Left colon (tissue), 2 donors: ENCODE data around the gene EHD1. TPM values are rescaled to one million over a fixed set of nuclear protein-coding genes. Genes with fewer than 3 reads are reported as not detected.

Source experiments
- ATAC-seq: fragments of 200-7000 bp; cut with Tn5 transposase; one replicate; pipeline ENCODE4 v1.9.1; 2020; ENCODE audit warnings: mild to moderate bottlenecking, moderate library complexity
- DNase-seq, 2 donors: peaks; one replicate each; pipeline ENCODE4 v3.0.0-alpha.2; 2020
- intact Hi-C, 2 donors: fragments of 100-400 bp; cut with DNase I in 1 of 2; cut with micrococcal nuclease in 1 of 2; formaldehyde crosslinking; loops; one replicate each; pipeline versions ENCODE4 v1.11.2 to v1.14.0; 2022; cut with DNase I, micrococcal nuclease
- total RNA-seq, 2 donors: library from RNA; stranded (reverse); fragmentation: NEBNext Ultra II Directional; extraction: Animal tissue kit (Norgen Biotek cat#: 25700); gene quantifications; one replicate each; pipeline ENCODE4 v1.2.1, GENCODE V29; 2021
- donor health status: DM: no; HTN: no; CAD: no.
- donor health status: DM: yes; HTN: yes; CAD: no.

The EHD1 gene
- total RNA-seq, 2 donors from 2014 or later, result 76.1 to 91.5 TPM

DNA sequence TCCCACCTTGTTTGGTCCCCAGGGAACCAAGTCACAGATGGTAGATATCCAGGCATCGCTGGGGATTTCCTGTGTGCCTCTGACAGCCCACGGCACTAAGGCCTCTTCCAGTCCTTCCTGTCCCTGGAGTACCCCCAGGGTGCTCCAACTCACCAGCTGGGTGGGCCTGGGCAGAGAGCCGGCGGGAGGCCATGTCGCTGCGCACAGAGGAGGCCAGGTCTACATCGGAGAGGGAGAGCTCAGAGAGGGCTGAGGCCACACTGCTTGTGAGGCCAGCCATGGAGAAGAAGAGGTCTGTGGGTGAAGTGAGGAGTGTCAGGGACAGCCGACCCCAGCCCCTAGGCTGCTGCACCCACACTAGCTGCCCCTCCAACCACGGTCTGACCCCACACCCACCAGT is 33.3 kb upstream of the EHD1 start:
- intact Hi-C loops, result no loop called here
- ATAC-seq (no peak), DNase-seq (no peak)

DNA sequence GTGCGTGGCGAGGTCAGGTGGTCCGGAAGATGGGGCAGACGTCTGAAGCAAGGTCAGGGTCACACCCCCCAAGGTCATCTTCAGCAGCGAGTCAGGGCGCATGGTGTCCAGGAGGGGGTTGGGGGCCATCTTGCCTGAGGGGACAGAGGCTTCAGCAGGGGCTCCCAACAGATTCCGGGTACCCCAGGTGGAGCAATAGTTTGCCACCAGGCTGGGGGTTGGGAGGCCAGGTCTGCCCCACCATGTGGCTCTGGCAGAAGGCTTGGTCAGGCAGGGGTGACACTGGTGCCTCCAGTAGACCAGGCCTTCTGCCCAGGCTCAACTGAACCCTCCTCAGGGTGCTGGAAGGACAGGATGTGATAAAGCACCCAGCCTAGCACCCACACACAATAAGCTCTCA is 32.7 kb upstream of the EHD1 start:
- DNase-seq (no peak), ATAC-seq (no peak)
- intact Hi-C loops, result no loop called here

DNA sequence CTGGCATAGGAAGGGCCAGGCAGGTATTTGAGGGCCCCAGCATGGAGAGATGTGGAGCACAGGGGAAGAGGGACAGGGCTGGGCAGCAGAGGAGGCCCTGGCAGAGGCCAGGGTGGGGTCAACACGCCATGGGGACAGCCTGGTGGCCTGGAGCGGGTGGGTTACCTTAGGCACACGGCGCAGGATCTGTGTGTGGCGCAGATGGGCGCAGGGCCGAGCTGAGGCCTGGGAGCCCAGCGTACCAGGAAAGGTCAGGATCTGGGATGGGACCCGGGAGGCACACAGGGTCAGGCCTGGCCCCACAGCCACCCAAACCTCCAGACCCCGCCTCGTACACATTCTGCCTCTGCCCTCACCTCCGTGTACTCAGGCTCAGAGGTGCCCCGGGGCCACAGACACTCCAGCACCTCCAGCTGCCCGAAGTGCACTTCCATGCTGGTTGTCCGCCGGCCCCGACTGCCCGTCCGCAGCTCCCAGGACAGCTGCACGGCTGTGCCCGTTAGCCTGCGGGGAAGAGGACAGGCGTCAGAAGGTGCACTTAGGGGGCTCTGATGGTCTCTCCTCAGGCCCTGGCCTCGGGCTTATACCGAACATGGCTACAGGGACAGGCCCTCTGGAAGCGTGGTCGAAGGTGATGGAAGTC is 32.2 kb upstream of the EHD1 start:
- intact Hi-C loops, result no loop called here

DNA sequence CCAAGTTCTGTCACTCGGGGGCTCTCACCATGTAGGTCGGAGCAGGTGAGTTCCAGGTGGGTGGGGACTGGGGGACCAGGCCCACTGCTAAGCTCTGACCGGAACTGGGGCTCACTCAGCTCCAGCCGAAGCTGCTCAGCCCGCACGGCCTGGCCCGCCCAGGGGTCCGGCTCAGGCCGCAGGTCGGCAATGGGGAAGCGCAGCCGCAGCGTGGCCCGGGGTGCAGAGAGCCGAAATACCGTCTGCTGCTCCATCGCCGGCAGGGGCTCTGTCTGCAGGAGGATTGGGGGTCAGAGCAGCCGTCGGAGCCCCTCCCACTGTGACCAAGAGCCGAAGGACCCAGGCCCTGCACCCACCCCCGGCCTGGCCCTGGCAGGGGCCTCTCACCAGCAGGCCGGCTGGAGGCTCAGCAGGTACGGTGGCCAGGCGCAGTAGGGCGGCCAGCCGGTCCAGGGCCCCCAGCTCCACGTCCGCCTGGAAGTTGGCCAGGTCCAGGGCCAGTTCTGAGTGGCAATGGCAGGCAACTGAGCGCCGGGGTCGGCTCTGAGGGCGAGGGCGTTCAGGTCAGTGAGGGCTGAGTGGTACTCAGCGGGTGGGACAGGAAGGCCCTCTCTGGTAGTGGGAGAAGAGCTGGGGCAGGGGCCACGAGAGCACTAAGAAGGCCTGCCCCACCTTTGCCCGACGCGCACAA is 31.4 kb upstream of the EHD1 start:
- ATAC-seq (no peak), DNase-seq (no peak)
- intact Hi-C loops, result no loop called here

More for the DNA sequence above, 32.2 kb upstream of the EHD1 start:
- DNase-seq (no peak), ATAC-seq (no peak)

DNA sequence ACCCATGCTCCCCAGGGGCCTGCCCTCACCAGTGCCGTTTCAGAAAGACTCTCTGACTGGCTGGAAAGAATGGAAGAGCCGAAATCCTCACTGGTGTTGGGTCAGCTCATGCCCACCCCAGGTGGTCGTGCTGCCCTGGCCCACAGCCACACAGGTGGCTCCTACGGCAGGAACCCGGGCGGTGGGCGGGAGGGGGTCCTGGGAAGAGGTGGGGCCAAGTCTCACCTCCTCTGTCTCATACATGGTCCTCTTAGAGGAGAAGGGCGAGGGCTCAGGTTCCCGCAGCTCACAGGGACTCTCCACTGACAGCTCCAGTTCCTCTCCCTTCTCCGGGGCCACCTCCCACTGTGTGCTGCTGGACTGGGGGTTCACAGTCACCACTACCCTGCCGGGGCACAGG is 30.3 kb upstream of the EHD1 start:
- intact Hi-C loops, result no loop called here
- DNase-seq (no peak), ATAC-seq (no peak)

DNA sequence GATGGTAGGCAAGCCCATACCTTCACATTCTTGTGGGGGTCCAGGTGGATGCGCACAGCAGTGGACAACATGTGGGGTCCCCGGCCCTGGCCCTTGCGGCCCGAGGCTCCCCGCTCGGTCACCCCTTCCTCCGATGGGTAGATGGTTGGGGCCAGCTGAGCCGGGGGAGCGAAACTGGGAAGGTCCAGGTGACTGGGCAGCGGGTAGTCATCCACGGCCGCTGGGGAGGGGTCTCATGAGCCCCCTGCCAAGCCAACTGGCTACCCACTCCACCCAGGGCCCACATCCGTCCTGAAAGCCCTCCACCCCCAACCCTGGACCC is 27.9 kb upstream of the EHD1 start:
- DNase-seq (no peak), ATAC-seq (no peak)
- intact Hi-C loops, result no loop called here

DNA sequence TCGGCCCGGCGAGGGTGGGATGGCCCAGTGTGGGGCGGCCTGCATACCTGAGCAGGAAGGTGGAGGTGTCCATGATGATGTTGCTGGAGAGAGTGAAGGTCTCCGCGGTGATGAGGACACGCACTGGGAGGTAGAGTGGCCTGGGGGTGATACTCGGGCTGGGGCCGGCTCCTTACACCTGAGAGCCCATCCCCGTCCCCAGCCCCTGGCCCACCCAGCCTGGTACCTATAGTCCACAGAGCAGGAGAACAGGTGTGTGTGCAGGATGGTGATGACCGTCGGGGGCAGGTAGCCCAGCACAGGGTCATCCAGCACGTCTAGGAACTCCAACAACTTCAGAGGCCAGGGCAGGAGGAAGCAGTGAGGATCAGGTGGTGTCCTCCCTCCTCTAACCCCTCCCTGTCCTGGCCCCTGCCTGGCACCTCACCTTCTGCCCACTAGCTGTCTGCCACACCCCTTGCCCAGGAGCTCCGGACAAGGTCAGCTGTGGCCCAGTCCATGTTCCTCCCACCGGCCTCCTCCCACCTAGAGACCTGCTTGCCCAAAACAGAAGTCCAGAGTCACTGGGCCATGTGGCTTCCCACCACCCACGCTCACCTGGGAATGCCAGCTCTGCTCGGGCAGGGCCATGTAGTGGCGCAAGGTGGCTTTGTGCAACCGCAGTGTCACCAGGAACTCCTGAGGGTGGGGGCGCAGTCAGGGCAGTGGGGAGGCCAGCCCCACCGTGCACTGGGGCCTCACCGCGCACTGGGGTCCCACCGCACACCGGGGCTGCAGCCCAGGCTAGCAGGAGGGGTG is 27.3 kb upstream of the EHD1 start:
- intact Hi-C loops, result no loop called here
- DNase-seq (no peak), ATAC-seq (peak; percentile 38)

DNA sequence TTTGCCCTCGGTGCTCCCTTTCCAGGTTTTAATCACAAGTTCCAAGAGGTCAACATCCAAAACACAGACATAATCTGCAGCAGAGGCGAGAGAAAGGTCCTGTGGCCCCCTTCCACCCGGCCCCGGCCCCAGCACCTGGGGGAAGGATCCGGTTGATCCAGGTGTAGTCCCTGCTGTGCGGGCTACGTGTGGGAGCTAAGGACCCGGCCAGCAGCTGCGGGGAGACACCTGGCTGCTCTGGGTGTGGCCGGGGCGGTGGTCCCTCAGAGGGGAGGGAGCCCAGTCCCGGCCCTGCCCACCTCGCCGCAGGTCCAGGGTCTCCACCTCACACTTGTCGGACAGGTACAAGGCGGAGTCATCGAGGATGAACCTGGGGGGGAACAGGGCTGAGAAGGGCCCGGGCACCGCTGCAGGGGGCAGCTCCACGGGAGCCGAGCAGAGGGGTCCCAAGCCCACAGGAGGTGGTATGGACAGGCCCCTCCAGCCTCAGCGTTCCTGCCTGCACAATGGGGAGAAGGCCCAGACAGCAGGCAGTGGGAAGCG is 24.9 kb upstream of the EHD1 start:
- ATAC-seq (no peak), DNase-seq (no peak)
- intact Hi-C loops, result no loop called here

DNA sequence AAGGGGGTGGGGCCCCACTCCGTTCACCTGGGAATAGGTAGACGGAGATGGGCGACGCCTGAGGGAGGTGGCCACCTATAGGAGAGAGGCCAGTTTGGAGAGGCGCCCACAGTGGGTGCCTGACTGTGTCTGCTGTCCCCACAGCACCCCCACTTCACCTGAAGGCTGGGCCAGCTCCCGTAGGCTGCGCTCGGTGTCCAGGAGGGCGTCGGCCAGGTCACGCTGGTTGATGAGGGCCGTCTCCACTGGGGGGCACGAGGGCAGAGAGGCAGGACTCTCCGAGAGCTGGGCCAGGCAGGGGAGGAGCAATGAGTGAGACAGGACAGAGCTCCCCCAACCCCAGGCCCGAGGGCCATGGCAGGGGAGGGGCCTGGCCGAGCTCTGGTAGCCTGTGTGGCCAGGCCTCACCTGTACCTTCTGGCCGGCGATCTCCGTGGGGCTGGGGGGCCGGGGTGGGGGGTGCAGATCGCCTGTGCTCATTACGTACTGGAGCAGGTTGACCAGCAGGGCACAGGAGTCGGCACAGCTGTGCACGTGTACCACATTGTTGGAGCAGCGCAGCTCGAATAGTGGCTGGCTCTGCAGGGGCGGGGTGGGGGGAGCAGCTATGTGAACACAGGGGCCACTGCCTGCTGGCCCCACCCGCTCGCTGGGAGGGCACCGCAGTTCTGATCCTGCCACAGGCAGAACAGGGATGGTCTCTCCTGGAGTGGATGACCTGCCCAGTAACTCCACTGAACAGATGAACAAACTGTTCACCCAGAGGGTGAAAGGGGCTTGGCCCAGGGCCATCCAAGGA is 23.9 kb upstream of the EHD1 start:
- ATAC-seq (no peak), DNase-seq (no peak)
- intact Hi-C loops, result no loop called here

DNA sequence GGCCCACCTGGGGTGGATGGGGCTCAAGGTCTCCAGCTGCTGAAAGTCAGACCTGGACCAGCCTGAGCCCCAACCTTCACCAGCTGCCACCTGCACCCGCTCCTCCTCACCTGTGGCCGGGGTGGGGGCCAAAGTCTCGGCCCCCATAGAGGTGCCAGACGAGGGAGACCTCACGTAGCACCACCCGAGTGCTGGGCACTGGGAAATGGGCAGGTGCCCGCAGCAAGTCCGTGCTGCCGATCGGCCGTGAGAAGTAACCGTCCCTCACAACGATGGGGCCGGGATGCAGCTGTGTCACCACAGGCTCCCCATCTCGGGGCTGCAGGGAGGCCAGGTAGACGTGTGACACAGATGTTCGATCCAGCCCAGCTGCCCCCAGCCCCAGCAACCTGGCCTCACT is 22.4 kb upstream of the EHD1 start:
- no peak for ATAC-seq
- intact Hi-C loops, result no loop called here
- no peak for DNase-seq

DNA sequence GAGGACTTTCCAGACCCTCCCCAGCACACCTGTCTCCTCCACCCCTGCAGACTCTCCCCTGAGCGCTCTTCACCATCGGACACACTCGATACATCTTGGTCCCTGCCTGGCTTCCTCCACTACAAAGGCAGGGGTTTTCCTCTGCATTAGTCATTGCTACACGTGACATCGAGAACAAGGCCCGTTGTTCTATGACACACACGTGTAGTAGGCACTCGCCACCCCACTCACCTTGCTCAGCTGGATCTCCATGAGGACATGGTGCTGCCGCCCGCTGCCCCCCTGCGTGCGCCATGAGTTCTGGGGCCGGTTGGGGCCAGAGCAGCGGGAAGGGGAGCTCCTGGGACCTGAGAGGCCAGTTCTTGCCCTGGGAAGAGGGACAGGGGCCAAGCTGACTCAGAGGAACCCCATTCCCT is 21.9 kb upstream of the EHD1 start:
- intact Hi-C loops, result no loop called here
- no peak for DNase-seq
- ATAC-seq, result no peak

DNA sequence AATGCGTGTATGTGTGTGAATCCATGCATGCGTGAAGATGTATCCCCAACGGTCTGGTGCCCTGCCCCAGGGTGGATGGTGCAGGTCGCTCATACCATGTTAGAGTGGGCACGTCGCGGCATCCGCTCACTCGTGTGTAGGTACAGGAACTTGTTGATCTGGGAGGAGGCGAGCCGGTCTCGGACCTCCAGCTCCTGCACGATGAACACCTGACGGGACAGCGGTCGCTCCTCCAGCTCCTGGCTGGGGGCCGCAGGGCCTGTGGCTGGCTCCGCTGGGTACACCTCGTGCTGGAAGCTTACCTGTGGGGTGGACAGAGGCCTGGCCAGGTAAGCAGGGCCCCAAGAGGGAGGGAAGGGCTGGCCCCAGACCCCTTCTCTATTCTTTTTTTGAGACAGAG is 20.1 kb upstream of the EHD1 start:
- ATAC-seq (no peak), DNase-seq (no peak)
- intact Hi-C loops, result no loop called here

DNA sequence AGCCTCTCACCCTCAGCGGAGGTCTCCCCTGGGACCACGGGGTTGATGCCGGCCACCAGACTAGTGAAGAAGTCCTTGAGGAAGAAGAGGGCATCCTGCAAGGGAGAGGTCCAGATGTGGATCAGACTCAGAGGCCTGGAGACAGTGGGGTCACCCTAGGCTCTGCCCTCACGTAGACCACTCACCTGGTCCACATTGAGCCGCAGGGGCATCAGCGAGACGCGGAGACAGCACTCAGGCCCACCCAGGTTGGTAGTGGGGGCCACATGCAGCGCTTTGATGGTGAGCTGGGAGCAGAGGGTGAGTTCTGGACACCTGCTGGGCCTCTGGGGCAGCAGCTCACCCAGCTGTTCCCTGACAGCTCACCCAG is 19.6 kb upstream of the EHD1 start:
- ATAC-seq (no peak), DNase-seq (no peak)
- intact Hi-C loops, result no loop called here

DNA sequence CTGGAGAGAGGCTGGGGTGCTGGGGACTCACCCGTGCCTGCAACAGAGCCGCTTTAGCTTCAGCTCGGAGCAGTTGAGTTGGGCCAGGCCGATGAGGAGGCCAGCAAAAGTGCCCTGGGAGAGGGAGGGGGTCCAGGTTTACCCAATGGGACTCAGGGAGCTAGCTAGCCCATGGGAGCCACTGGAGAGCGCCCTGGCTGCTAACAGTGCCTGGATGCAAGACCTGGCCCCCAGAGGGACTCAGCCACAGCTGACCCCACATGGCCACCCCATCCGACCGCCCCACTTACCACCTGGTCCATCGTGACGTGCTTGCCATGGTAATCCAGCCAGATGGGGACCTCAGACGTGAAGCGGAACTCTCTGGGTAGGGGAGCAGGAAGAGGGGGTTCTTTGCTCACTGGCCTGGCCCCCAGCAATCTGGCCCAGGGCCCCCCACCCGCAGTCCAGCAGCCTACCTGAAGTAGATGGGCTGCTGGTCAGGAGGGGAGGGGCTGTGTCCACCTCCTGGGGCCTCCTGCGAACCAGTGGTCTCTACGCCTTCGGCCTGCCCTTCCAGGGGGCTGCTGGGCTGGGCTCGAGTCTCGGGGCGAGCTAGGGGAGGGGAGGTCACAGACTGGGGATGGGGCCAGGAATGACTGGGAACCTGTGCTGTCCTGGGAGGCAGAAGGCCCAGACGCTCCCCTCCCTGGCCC is 19.1 kb upstream of the EHD1 start:
- no peak for DNase-seq
- intact Hi-C loops, result no loop called here
- no peak for ATAC-seq

DNA sequence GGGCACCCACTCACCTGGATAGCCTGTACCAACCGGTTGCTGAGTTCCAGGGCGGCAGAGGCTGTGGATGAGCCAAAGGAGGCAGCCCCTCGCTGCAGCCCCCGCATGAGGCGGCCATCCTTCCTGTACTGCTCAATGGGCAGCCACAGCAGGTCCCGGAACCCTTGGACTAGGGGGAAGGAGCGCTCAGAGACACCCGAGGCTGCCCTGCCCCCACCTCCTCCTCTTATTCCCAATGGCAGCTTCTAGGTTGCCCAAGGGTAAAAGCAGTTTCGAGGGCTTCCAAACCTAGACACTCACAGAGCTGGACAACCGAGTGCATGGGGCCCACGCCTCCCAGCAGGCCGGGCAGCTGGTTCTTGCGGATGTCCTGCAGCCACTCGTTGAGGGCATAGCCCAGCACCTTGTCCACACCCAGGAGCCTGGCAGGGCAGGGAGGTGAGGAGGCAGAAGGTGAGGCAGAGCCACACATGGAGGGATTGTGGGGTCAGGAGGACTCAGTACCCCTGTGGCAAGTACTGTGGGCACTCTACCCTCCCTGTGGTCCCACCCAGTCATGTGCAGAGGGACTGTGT is 18.1 kb upstream of the EHD1 start:
- DNase-seq, result no peak
- intact Hi-C loops, result no loop called here
- no peak for ATAC-seq

DNA sequence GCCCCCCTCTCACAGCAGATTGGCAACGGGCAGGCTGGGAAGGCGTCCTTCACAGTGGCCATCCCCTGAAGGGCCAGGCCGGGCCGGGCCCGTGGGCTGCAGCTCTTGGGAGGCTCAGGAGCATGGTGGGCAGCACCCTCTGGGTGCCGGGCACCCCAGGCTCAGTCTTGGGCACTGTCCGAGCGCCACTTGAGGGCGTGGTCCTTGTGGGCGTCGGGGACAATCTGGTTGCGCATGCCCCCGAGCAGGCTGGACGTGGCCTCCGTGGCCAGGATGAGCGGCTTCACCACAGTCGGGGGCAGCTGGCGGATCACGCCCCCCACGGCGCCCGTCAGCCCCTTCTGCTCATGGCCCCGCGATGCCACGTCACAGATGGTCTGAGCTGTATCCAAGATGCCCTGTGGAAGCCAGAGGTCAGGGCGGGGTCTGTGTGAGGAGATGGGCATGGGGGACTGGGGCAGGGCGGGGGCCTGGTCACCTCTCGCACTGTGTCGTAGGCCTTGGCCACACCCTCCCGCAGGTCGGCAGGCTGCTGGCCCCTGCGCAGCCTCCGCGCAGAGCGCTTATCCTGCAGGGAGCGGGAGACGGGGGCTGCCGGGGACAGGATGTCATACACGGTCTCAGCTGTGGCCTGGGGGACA is 16.5 kb upstream of the EHD1 start:
- intact Hi-C loops, result loop anchor here (2.0 to 5.0 kb wide), 2 partner anchors 48 kb away; no protein-coding TSS in a partner anchor
- DNase-seq (no peak), ATAC-seq (no peak)

DNA sequence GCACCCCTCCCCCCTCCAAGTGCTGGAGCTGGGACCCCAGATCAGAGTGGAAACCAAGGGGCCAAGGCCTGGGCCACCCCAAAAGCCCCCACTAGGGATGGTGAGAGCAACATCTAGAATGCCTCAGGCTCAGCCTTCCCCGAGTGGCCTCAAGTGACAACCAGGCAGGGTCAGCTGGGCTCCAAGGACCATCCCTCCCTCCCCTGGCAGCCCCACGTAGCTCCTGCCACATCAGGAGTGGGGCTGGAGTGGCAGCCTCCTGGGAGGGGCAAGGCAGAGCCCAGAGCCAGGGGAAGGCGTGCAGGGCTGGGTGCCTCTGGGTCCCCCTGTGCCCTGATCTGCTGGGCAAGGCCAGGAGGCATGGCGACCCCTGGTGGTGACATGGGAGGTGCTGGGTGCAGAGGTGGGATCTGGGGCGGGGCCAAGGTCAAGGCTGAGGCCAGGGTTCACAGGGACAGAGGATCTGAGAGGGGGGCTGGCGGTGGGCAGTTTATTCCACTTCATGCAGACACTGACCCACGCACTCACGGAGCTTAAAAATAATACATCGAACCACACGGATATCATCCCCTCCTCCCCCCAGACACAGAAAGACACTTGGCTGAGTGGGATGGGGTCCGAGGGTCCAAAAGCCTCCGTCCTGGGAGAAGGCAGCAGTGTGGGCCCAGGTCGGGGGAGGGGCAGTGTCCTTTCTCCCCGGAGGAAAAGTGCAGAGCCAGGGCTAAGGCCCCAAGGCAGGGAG is 15.8 kb upstream of the EHD1 start:
- peak; percentile 50 for ATAC-seq
- DNase-seq, result peak; percentile 91 to 99
- intact Hi-C loops, result loop anchor here (2.0 to 5.0 kb wide), 2 partner anchors 47 kb away; no protein-coding TSS in a partner anchor
